HS-5 (cell line): Measurements from ENCODE around the gene ZNF749.

Experiments used
- DNase-seq: peaks from one replicate; pipeline ENCODE4 v3.0.0-alpha.2; 2012; ENCODE audit warnings: low read depth

Gene ZNF749

DNA sequence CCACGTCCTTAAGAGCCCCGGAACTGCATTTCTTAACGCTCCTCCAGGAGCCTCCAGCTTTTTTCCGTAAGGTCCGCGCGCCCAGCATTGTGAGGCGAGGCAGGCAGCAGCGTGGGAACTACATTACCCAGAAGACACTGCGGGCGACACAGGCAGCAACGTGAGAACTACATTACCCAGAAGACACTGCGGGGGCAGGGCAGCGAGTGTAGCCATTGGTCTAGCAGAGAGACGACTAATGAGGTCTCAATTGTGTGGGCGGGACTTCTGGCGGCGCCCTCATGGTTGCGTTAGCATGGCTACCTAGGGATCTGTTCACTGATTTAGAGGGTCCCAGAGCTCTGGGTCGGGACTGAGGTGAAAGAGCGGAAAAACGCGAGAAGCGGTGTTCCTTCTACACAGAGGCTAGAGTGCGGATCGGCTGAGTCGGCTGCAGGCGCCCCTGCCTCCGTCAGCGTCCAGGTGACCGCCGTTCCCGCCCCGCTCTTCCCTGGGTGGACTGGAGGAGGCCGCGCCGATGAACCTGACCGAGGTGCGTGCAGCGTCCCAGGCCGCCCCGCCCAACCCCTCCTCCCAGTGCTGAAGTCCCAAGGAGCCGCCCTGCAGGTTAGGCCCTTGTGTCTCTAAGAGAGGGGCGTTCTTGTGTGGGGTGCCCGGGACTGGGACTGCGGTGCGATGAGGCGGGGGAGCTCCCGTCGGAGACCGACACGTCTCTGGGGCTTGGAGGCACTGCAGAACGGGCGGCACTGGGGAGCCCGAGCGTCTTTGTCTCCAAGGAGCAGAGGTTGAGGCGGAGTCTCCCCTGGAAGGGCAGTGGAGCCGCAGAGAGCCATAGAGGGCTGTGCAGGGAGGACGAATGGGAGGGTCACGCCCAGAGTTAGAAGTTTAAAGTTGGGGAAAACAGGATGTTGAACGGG, at the start of gene ZNF749:
Gene ZNF749 (plus strand): TSS at position 264 of the 917 bp plus-strand sequence. CDS start 254 bp downstream, at position 518.
- DNase-seq = peak; percentile 86

DNA sequence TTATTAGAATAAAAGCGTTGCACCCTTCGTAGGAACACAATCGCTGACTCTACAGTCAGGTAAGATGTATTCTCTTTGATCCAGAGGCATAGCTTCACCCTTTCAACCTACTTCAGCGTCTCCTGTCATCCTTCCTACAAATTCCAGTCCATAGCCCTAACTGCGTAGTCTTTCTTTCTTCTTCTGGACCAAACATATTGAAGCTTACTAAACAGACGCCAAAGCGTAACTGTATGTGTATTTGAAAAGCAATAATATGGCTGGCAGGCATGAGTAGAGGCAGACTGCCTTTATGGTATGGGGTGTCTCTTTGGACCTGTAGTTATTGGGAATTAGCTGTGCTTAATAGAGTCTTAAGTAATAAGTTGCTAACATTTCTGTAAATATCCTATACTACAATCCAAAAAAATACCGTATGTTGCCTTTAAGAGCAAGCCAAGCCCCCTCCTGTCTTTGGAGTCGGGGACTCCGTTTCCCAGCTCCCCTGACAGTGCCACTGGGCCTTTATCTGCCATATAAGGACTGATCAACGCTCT, 45.9 kb upstream of the ZNF749 start:
- no peak for DNase-seq

DNA sequence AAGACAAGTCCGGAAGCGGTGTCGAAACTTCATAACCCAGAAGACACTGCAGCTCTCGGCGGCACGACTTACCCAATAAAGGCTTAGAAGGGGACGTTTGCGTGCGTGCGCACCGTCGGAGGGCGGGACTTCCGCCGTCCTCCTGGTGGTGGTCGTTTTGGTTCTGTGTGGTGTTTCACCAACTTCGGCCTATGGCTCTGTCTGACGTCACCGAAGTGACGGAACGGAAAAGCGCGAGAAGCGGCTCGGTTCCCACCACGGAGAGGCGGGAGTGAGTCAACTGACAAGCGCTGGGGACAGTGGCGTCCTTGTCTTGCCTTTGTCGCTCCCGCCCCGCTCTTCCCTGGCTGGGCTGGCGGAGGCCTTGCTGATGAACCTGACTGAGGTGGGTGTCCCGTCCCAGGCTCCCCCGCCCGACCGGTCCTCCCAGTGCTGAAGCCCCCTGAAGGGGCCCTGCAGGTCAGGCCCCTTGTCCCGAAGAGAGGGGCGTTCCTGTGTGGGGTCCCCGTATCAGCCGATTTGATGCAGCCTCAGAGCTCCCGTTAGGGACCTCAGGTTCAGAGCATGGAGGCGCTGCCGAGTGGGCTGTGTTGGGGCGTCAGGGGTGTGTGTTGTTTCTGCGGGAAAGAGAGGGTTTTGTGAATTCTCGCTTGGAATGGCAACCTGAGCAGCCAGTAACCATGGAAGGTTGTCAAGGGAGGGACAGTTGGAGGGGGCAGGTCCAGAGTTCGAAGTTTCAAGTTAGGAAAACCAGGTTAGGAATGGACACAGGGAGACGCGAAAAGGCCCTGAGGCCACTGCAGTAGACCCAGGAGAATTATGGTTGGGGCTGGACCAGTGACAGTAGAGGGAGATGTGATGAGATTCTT, 45.2 kb upstream of the ZNF749 start, which contains the start of gene ZNF548:
Gene ZNF548 (plus strand): TSS at position 125 of the 869 bp plus-strand sequence. CDS start 246 bp downstream, at position 371.
- DNase-seq = peak; percentile 93

DNA sequence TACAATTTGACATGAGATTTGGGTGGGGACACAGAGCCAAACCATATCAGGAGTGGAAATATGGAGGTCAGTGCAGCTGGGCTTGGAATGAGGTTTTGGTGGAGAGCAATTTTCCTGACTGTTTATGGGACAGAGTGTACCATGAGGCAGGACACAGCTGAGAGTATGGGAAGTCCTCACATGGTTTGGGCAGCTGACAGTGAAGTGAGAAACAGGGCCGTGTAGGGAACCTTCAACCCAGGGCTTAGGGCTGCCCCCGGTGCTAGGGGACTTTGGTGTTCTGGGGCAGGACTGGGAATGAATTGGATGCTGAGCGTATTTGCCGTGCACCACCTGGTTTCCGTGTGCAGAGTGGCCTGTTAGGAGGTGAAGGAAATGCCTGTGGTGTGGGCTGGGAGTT, 39.4 kb upstream of the ZNF749 start:
- DNase-seq = no peak

DNA sequence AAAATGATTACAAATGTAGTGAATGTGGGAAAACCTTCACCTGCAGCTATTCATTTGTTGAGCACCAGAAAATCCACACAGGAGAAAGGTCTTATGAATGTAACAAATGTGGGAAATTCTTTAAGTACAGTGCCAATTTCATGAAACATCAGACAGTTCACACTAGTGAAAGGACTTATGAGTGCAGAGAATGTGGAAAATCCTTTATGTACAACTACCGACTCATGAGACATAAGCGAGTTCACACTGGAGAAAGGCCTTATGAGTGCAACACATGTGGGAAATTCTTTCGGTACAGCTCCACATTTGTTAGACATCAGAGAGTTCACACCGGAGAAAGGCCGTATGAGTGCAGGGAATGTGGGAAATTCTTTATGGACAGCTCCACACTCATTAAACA, 36.3 kb upstream of the ZNF749 start:
- no peak for DNase-seq

DNA sequence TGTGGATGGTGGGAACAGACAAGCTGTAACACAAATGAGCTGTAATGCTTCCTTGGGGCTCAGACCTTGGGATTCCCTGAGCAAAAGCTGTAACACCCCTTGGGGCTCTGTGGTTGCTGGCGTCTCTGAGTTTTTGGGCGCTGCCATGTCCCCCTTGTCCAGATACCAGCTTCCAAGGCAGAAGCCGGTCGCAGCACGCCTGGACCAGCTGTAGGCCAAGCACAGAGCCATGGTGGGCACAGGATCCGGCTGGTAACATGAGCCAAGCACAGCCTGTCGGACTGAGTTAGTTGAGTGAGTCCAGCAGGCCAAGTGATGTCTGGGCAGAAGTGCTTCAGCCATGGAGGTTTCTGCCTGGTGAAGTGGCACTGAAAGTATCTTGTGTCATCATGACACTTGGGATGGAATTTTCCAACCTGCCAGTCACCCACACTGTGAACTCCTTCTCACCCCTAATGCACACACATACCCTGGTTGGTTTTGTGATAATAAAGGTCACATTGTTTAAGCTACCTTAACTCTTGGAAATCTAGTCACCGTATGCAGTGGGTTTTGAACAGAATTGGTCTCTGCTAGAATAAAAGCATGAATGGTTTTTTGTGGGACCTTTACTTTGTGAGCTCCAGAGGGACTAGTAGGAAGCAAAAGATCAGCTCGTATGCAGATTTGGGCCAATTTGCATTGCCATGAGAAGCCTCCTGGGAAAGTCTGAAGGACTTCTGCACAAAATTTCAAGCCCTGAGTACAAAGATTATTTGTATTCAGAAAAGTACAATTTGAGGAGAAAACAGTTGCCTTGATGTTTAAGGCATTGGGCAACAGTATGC, 31.2 kb upstream of the ZNF749 start:
- DNase-seq = no peak

DNA sequence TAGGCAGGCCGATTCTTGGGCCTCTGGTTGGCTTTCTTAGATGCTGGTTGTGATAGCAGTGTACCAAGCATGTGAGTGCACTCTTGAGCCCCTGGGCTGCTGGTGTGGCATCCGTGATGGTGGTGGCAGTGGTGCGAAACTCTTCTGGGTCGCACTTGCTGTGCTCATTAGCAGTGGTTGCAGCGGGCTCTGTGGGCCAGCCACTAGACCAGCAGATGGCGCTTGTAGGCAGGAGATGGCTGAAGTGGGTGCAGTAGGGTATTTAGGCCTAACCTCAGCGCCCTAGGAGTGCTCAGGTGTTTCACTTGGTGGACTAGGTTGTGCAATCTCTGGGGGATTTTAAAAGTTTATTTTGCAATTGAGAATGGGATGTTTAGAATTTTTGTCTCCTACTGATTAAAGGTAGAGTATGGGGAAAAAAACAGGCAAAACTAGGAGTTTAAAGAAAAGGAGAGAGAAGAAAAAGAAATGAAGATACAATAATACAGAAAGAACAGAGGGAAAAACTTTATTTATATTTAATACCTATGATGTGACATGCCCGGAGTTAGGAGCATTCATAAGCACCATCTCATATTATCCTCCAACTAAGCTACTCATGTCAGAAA, 28.5 kb upstream of the ZNF749 start:
- no peak for DNase-seq

DNA sequence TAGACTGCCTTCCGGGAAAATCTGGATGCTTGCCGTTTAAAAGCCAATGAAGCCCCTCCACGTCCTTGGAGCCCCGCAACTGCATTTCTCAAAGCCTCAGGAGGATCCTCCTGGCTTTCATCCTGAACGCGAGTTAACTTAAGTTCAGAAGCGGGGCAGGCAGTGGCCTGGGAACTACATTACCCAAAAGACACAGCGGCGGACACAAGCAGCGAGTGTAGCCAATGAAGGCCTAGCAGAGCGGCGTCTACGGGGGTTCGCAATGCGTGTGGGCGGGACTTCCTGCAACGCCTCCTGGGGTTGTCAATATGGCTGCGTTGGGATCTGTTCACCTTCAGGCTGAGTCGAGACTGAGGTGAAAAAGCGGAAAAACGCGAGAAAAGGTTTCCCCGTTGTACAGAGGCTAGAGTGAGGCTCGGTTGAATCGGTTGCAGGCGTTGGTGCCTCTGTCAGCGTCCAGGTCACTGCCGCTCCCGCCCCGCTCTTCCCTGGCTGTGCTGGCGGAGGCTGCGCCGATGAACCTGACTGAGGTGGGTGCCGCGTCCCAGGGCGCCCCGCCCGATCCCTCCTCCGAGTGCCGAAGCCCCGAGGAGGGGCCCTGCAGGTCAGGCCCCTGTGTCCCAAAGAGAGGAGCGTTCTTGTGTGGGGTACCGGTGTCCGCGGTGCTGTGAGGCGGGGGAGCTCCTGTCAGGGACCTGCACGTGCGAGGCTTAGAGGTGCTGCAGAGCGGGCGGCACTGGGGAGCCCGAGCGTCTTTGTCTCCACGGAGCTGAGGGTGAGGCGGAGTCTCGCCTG, 24.1 kb upstream of the ZNF749 start, which contains the start of gene ZNF17:
Gene ZNF17 (plus strand): TSS at position 285 of the 795 bp plus-strand sequence. CDS start 2,455 bp downstream, outside the sequence.
- DNase-seq = peak; percentile 72

DNA sequence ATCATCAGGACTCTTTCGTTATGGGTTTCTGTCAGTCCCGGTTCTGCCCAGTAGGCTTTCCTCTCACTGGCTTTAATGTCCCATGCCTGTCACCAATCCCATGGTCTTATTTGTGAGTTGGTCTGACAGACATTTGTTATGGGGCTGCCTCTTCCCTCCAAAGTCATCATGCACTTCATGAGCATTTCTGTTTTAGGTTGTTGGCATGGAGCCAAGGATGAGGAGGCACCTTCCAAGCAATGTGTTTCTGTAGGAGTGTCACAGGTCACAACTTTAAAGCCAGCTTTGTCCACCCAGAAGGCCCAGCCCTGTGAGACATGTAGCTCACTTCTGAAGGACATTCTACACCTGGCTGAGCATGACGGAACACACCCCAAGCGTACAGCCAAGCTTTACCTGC, 15.7 kb upstream of the ZNF749 start:
- DNase-seq = no peak

DNA sequence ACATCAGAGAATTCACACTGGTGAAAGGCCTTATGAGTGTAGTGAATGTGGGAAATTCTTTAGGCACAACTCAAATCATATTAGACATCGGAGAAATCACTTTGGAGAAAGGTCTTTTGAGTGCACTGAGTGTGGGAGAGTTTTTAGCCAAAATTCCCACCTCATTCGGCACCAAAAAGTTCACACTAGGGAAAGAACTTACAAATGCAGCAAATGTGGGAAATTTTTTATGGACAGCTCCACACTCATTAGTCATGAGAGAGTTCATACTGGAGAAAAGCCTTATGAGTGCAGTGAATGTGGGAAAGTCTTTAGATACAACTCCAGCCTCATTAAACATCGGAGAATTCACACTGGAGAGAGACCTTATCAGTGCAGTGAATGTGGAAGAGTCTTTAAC, 14.1 kb upstream of the ZNF749 start:
- DNase-seq = no peak

DNA sequence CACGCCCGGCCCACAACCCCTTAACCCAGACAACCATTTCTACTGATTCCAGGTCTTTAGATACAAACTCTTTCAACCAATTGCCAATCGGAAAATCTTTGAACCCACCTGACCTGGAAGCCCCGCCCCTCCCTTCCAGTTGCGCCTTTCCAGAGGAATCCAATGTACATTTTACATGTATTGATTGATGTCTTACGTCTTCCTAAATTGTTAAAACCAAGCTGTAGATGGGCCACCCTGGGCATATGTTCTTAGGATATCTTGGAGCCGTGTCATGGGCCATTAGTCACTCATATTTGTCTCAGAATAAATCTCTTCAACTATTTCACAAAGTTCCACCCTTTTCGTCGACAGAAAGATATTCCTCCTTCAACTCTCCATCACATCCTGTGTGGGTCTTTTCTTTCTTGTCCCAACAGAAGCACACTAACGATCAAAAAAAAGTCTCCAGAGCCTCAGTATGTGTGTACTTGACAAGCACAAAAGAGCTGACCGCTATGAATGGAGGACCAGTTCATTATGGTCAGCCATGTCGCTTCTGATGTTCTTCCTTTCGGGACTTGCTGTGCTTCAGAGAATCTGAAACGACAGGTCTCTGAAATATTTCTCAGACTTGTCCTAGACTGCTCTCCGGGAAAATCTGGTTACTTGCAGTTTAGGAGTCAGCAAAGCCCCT, 601 bp upstream of the ZNF749 start:
- no peak for DNase-seq

DNA sequence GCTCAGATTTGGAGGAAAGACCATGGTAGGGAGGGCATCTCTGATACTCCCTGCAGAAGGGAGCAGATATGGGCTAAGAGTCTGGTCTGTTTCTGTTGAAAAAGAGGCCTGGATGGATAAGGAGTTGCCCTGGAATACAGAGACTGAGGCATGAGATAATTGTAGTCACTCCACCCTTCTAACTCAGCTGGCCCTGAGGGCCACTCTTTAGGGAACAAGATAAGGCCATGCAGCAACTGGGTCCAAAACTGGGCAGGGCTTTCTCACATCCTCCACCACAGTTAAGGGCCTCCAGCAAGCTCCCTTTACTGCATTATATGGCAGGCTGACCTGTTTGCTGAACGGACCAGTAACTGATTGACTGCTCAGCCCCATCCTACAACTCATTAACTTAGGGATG, 1.3 kb downstream of the ZNF749 start:
- no peak for DNase-seq

DNA sequence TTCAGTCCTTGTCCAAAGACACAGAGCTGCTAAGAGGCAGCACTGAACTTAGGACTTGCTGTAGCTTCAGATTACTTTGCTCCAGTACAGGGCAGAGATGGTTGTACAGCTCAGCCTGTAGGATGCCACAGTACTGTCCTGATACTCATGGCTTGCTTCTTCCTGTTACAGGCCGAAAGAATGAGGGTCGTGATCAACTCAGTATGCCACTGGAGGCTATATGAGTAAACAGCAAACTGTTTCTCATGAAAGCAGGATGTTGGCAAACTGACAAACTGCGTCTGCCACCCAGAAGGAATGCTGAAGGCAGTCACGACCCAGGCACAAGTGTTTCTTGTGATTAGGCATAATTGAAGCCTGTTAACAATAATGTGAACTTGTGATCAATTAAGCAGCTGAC, 2.8 kb downstream of the ZNF749 start:
- DNase-seq = no peak

DNA sequence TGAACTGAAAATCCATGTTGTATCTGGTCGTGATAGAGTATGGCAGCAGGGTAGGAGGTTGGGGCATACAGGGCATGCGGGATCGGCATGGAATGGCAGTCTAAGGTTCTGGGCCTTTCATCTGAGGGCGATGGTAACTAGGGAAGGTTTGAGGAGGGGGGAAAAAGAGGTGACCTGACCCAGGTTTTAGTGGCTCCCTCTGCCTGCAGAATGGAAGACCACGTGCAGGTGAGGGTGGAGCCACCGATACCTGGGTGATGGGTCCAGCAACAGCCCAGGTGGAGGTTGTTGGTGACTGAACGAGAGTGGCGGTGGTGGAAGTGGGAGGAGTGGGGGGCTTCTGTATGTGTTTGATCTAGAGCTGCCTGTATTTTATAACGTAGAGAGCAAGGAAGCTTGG, 3.8 kb downstream of the ZNF749 start:
- DNase-seq = no peak

DNA sequence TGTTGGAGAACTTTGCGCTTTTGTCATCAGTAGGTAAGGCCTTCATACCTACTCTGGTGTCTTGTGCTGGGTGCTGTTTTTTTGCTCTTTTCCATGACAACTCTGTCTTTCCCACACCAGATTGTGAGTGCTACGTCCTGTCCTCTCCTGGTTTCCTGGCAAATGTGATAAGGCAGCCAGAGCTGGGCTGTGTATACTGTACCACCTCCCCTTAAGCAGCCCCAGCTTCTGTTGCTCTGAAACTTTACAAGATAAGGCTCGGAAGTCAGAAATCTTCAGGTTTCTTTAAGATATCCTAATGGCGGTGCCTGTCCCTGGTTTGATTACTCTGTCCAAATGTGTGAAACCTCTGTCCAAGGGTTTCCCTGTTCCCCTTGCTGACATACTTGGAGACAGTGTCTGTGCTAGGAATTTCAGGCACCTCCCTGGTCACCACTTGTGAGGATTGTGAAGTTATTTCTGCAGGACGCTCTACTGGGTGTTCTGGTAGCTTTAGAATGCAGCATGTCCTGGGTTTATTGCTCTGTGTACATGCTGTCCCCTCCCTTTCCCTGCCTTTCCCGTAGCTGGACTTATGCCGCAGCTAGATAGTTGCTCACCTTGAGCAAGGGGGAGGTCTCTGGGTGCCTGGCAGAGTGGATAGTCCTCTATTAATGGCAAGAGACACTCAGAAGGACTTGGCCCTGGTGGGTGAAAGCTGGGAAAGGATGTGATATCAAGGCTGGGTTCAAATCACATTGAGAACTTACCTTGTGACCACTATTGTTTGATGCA, 7.0 kb downstream of the ZNF749 start:
- no peak for DNase-seq

DNA sequence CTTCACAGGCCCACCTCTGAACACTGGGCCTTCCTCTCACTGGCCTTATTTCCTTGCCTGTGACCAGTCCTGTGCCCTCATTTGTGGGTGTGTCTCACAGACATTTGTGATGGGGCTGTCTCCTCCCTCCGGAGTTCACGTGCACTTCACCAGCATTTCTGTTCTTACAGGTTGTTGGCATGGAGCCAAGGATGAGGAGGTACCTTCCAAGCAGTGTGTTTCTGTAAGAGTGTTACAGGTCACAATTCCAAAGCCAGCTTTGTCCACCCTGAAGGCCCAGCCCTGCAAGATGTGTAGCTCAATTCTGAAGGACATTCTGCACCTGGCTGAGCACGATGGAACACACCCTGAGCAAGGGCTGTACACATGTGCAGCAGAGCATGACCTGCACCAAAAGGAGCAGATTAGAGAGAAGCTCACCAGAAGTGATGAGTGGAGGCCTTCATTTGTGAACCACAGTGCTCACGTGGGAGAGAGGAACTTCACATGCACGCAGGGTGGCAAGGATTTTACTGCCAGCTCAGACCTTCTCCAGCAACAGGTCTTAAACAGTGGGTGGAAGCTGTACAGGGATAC, 8.1 kb downstream of the ZNF749 start:
- DNase-seq = no peak

DNA sequence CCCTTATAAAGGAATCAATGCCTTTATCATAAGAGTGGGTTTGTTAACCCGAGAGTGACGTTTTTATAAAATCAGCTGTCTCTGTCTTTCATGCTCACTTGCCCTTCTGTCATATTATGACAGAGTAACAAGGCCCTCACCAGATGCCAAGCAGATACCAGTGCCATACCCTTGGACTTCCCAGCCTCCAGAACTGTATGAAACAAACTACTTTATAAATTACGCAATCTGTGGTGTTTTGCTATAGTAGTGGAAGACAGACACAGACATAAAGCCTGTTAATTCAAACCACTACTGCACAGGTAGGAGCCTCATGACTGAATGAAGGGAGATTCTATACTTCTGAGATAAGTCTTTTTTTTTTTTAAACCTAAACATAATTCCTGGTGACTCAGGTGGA, 17.2 kb downstream of the ZNF749 start:
- no peak for DNase-seq

DNA sequence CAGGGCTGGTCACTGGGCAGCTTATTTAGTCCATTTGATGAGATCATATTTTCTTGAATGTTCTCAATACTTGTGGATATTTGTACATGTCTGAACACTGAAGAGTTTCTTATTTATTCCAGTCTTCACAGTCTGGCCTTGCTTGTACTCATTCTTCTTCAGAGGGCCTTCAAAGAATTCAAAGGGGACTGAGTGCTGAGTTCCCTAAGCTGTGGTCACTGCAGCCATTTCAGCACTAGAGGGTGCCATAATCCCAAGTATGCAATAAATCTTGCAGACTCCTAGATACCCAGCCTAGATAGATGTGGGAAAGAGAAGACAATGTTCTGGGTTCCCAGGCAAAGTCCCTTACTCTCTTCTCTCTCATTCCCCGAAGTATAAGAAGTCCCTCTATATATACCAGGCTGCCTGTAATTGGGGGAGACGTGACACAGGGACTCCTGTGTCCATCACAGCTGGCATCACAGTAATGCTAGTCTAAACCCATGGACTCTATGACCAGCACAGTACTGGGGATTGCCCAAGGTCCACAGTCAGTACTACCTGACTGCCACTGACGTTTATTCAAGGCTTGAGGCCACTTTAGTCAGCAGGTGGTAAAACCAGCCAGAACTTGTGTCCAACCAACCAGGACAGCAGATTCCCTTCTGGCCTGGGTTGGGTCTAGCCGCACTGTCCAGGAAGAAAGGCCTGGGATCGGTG, 30.7 kb downstream of the ZNF749 start:
- no peak for DNase-seq
